ENCODE measurements around the gene SELP.

SELP gene

GRCh38 chr1:169650551-169650950 lies 20.6 kb upstream of the SELP start:
- H3K27ac ChIP-seq (ENCODE audit: low read length, poor library complexity, severe bottlenecking) = no peak overlapping the region

GRCh38 chr1:169648709-169649108 lies 18.8 kb upstream of the SELP start:
- H3K4me1 ChIP-seq (ENCODE audit: control insufficient read depth, insufficient read depth, low read depth, low read length) = no peaks in the 10 kb centered on the region
- no peak overlapping the region for H2BK12ac ChIP-seq (ENCODE audit: low read length in 2 of 2)
- H4K91ac ChIP-seq (ENCODE audit: low read length) = no peak overlapping the region
- H3K4me3 ChIP-seq (ENCODE audit: insufficient read depth in 1 of 2, low read depth in 1 of 2, low read length in 2 of 2) = no peak overlapping the region
- H3K36me3 ChIP-seq (ENCODE audit: control insufficient read depth in 1 of 2, insufficient read depth in 2 of 2, low read depth in 1 of 2, low read length in 2 of 2) = no peaks in the 10 kb centered on the region
- peaks cover 0 to 2% of the 10 kb centered on the region in 2 experiments for H3K27me3 ChIP-seq (ENCODE audit: control insufficient read depth in 1 of 2, insufficient read depth in 1 of 2, low read length in 2 of 2)
- H3K27ac ChIP-seq (ENCODE audit: low read length, poor library complexity, severe bottlenecking) = no peak overlapping the region
- H4K8ac ChIP-seq (ENCODE audit: low read length) = no peak overlapping the region
- whole genome bisulfite sequencing = 68% methylated on average over 1 of the region's 1 CpG
- no peaks in the 10 kb centered on the region for H3K9me3 ChIP-seq (ENCODE audit: control insufficient read depth, low read length)
- H3K9ac ChIP-seq (ENCODE audit: low read length) = no peak overlapping the region
- H2AFZ ChIP-seq (ENCODE audit: low read depth, low read length) = no peak overlapping the region
- H3K14ac ChIP-seq (ENCODE audit: low read length in 2 of 2) = no peak overlapping the region
- H2BK15ac ChIP-seq (ENCODE audit: low read depth, poor library complexity, severe bottlenecking) = no peak overlapping the region
- H2AK5ac ChIP-seq (ENCODE audit: low read length, severe bottlenecking) = no peak overlapping the region
- no peak overlapping the region for H2BK120ac ChIP-seq (ENCODE audit: low read depth, low read length)
- no peak overlapping the region for H3K4me2 ChIP-seq (ENCODE audit: low read length, poor library complexity, severe bottlenecking)
- H3K23ac ChIP-seq (ENCODE audit: low read length in 2 of 2) = no peak overlapping the region
- H3K18ac ChIP-seq (ENCODE audit: low read depth in 1 of 2, low read length in 2 of 2) = no peak overlapping the region
- no peak for DNase-seq
- H3K4ac ChIP-seq (ENCODE audit: low read depth in 1 of 2, low read length in 2 of 2) = no peak overlapping the region
- no peaks in the 10 kb centered on the region for H3K79me1 ChIP-seq (replicated peaks; ENCODE audit: low read length, poor library complexity, severe bottlenecking)
- H2BK5ac ChIP-seq (ENCODE audit: low read depth, low read length, poor library complexity, severe bottlenecking) = no peak overlapping the region

More at GRCh38 chr1:169650551-169650950, 20.6 kb upstream of the SELP start:
- 72% methylated on average over 4 of the region's 4 CpGs for WGBS
- H3K9ac ChIP-seq (ENCODE audit: low read length) = no peak overlapping the region
- H2BK120ac ChIP-seq (ENCODE audit: low read depth, low read length) = no peak overlapping the region
- H2BK5ac ChIP-seq (ENCODE audit: low read depth, low read length, poor library complexity, severe bottlenecking) = no peak overlapping the region
- H3K18ac ChIP-seq (ENCODE audit: low read depth in 1 of 2, low read length in 2 of 2) = no peak overlapping the region
- H3K9me3 ChIP-seq (ENCODE audit: control insufficient read depth, low read length) = no peaks in the 10 kb centered on the region
- peaks cover 0 to 2% of the 10 kb centered on the region in 2 experiments for H3K27me3 ChIP-seq (ENCODE audit: control insufficient read depth in 1 of 2, insufficient read depth in 1 of 2, low read length in 2 of 2)
- no peak overlapping the region for H3K4ac ChIP-seq (ENCODE audit: low read depth in 1 of 2, low read length in 2 of 2)
- H2AK5ac ChIP-seq (ENCODE audit: low read length, severe bottlenecking) = no peak overlapping the region
- no peak overlapping the region for H3K23ac ChIP-seq (ENCODE audit: low read length in 2 of 2)
- no peak overlapping the region for H2BK15ac ChIP-seq (ENCODE audit: low read depth, poor library complexity, severe bottlenecking)
- no peak overlapping the region for H4K8ac ChIP-seq (ENCODE audit: low read length)
- H2AFZ ChIP-seq (ENCODE audit: low read depth, low read length) = no peak overlapping the region
- H2BK12ac ChIP-seq (ENCODE audit: low read length in 2 of 2) = no peak overlapping the region
- H3K4me3 ChIP-seq (ENCODE audit: insufficient read depth in 1 of 2, low read depth in 1 of 2, low read length in 2 of 2) = no peak overlapping the region
- no peak overlapping the region for H3K4me2 ChIP-seq (ENCODE audit: low read length, poor library complexity, severe bottlenecking)
- no peak overlapping the region for H3K14ac ChIP-seq (ENCODE audit: low read length in 2 of 2)
- no peak for DNase-seq
- H4K91ac ChIP-seq (ENCODE audit: low read length) = no peak overlapping the region
- H3K4me1 ChIP-seq (ENCODE audit: control insufficient read depth, insufficient read depth, low read depth, low read length) = no peaks in the 10 kb centered on the region
- H3K36me3 ChIP-seq (ENCODE audit: control insufficient read depth in 1 of 2, insufficient read depth in 2 of 2, low read depth in 1 of 2, low read length in 2 of 2) = no peaks in the 10 kb centered on the region
- H3K79me1 ChIP-seq (replicated peaks; ENCODE audit: low read length, poor library complexity, severe bottlenecking) = no peaks in the 10 kb centered on the region

GRCh38 chr1:169648187-169648586 lies 18.3 kb upstream of the SELP start:
- Histone ChIP-seq H3K4ac (ENCODE audit: low read depth in 1 of 2, low read length in 2 of 2) (no peak overlapping the region), H2BK120ac (ENCODE audit: low read depth, low read length) (no peak overlapping the region), H3K9ac (ENCODE audit: low read length) (no peak overlapping the region), H3K4me2 (ENCODE audit: low read length, poor library complexity, severe bottlenecking) (no peak overlapping the region), H3K14ac (ENCODE audit: low read length in 2 of 2) (no peak overlapping the region), H2BK12ac (ENCODE audit: low read length in 2 of 2) (no peak overlapping the region), H3K27ac (ENCODE audit: low read length, poor library complexity, severe bottlenecking) (no peak overlapping the region), H3K18ac (ENCODE audit: low read depth in 1 of 2, low read length in 2 of 2) (no peak overlapping the region), H3K79me1 (replicated peaks; ENCODE audit: low read length, poor library complexity, severe bottlenecking) (no peaks in the 10 kb centered on the region), H3K4me3 (ENCODE audit: insufficient read depth in 1 of 2, low read depth in 1 of 2, low read length in 2 of 2) (no peak overlapping the region), H2AK5ac (ENCODE audit: low read length, severe bottlenecking) (no peak overlapping the region), H3K4me1 (ENCODE audit: control insufficient read depth, insufficient read depth, low read depth, low read length) (no peaks in the 10 kb centered on the region), H4K91ac (ENCODE audit: low read length) (no peak overlapping the region), H2BK15ac (ENCODE audit: low read depth, poor library complexity, severe bottlenecking) (no peak overlapping the region), H3K9me3 (ENCODE audit: control insufficient read depth, low read length) (no peaks in the 10 kb centered on the region), H3K23ac (ENCODE audit: low read length in 2 of 2) (no peak overlapping the region), H2BK5ac (ENCODE audit: low read depth, low read length, poor library complexity, severe bottlenecking) (no peak overlapping the region), H4K8ac (ENCODE audit: low read length) (no peak overlapping the region), H2AFZ (ENCODE audit: low read depth, low read length) (no peak overlapping the region), H3K36me3 (ENCODE audit: control insufficient read depth in 1 of 2, insufficient read depth in 2 of 2, low read depth in 1 of 2, low read length in 2 of 2) (no peaks in the 10 kb centered on the region), H3K27me3 (ENCODE audit: control insufficient read depth in 1 of 2, insufficient read depth in 1 of 2, low read length in 2 of 2) (peaks cover 0 to 2% of the 10 kb centered on the region in 2 experiments)
- DNase-seq = no peak
- no CpG with 5 or more reads among the region's 2 CpGs for WGBS

GRCh38 chr1:169647512-169647911 lies 17.6 kb upstream of the SELP start:
- no peaks in the 10 kb centered on the region for H3K9me3 ChIP-seq (ENCODE audit: control insufficient read depth, low read length)
- no peaks in the 10 kb centered on the region for H3K4me1 ChIP-seq (ENCODE audit: control insufficient read depth, insufficient read depth, low read depth, low read length)
- no peak overlapping the region for H3K4ac ChIP-seq (ENCODE audit: low read depth in 1 of 2, low read length in 2 of 2)
- H3K14ac ChIP-seq (ENCODE audit: low read length in 2 of 2) = no peak overlapping the region
- H2BK15ac ChIP-seq (ENCODE audit: low read depth, poor library complexity, severe bottlenecking) = no peak overlapping the region
- peaks cover 0 to 2% of the 10 kb centered on the region in 2 experiments for H3K27me3 ChIP-seq (ENCODE audit: control insufficient read depth in 1 of 2, insufficient read depth in 1 of 2, low read length in 2 of 2)
- no peak overlapping the region for H3K4me3 ChIP-seq (ENCODE audit: insufficient read depth in 1 of 2, low read depth in 1 of 2, low read length in 2 of 2)
- H2BK120ac ChIP-seq (ENCODE audit: low read depth, low read length) = no peak overlapping the region
- no peak overlapping the region for H2AFZ ChIP-seq (ENCODE audit: low read depth, low read length)
- no peaks in the 10 kb centered on the region for H3K79me1 ChIP-seq (replicated peaks; ENCODE audit: low read length, poor library complexity, severe bottlenecking)
- no peak overlapping the region for H2BK5ac ChIP-seq (ENCODE audit: low read depth, low read length, poor library complexity, severe bottlenecking)
- H3K27ac ChIP-seq (ENCODE audit: low read length, poor library complexity, severe bottlenecking) = no peak overlapping the region
- no peak overlapping the region for H3K9ac ChIP-seq (ENCODE audit: low read length)
- H3K18ac ChIP-seq (ENCODE audit: low read depth in 1 of 2, low read length in 2 of 2) = no peak overlapping the region
- H3K23ac ChIP-seq (ENCODE audit: low read length in 2 of 2) = no peak overlapping the region
- no peak for DNase-seq
- H4K91ac ChIP-seq (ENCODE audit: low read length) = no peak overlapping the region
- no peak overlapping the region for H4K8ac ChIP-seq (ENCODE audit: low read length)
- H3K36me3 ChIP-seq (ENCODE audit: control insufficient read depth in 1 of 2, insufficient read depth in 2 of 2, low read depth in 1 of 2, low read length in 2 of 2) = no peaks in the 10 kb centered on the region
- no peak overlapping the region for H3K4me2 ChIP-seq (ENCODE audit: low read length, poor library complexity, severe bottlenecking)
- H2BK12ac ChIP-seq (ENCODE audit: low read length in 2 of 2) = no peak overlapping the region
- H2AK5ac ChIP-seq (ENCODE audit: low read length, severe bottlenecking) = no peak overlapping the region

Data from mesenchymal stem cell (in vitro differentiated cells and primary cell).